ENCODE results near the gene HSPBP1. TPM values are rescaled to one million over a fixed set of nuclear protein-coding genes. Genes with fewer than 3 reads are reported as not detected.

HSPBP1 gene
- total RNA-seq, 2 donors from 2014 or later, result 26.8 to 26.9 TPM

DNA sequence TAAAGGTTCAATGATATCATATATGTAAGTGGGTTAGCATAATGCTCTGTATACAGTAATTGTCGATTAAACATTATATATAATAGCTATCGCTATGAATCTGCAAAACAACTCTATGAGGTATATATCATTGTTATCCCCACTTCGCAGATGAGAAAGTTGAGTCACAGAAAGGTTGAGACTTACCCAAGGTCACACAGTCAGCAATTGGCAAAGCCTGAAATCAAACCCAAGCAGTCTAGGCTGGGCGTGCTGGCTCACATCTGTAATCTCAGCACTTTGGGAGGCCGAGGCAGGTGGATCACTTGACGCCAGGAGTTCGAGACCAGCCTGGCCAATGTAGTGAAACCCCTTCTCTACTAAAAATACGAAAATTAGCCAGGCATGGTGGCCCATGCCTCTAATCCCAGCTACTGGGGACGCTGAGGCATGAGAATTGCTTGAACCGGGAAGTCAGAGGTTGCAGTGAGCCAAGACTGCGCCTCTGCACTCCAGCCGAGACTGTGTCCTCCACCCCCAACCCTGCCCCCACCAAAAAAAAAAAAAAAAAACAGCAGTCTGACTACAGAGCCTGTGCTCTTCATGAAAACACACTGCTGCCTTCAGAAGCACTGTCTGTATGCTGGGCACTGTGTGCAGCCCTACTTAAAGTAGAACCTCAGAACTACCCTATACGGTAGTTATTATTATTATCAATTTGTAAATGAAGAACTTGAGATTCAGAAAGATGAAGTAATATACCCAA is 1.3 kb downstream of the HSPBP1 start:
- DNase-seq (ENCODE audit: low spot score), result no peak
- peaks cover 2% of the 10 kb centered on the region for H3K36me3 ChIP-seq
- H3K27ac ChIP-seq, result no peak overlapping the region
- no peak overlapping the region for H3K4me3 ChIP-seq
- peaks cover 9 to 17% of the 10 kb centered on the region in 2 donors for H3K4me1 ChIP-seq (ENCODE audit: control insufficient read depth in 1 of 2, low read depth in 2 of 2)
- H3K9me3 ChIP-seq, result no peaks in the 10 kb centered on the region
- no peak for ATAC-seq (ENCODE audit: insufficient number of reproducible peaks, low FRiP score, low read depth)
- TF ChIP-seq, protein P1, sequence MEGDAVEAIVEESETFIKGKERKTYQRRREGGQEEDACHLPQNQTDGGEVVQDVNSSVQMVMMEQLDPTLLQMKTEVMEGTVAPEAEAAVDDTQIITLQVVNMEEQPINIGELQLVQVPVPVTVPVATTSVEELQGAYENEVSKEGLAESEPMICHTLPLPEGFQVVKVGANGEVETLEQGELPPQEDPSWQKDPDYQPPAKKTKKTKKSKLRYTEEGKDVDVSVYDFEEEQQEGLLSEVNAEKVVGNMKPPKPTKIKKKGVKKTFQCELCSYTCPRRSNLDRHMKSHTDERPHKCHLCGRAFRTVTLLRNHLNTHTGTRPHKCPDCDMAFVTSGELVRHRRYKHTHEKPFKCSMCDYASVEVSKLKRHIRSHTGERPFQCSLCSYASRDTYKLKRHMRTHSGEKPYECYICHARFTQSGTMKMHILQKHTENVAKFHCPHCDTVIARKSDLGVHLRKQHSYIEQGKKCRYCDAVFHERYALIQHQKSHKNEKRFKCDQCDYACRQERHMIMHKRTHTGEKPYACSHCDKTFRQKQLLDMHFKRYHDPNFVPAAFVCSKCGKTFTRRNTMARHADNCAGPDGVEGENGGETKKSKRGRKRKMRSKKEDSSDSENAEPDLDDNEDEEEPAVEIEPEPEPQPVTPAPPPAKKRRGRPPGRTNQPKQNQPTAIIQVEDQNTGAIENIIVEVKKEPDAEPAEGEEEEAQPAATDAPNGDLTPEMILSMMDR (IDR thresholded peaks at IDR 0.05), result no peak
- H3K27me3 ChIP-seq (replicated peaks; ENCODE audit: insufficient read depth), result no peaks in the 10 kb centered on the region

DNA sequence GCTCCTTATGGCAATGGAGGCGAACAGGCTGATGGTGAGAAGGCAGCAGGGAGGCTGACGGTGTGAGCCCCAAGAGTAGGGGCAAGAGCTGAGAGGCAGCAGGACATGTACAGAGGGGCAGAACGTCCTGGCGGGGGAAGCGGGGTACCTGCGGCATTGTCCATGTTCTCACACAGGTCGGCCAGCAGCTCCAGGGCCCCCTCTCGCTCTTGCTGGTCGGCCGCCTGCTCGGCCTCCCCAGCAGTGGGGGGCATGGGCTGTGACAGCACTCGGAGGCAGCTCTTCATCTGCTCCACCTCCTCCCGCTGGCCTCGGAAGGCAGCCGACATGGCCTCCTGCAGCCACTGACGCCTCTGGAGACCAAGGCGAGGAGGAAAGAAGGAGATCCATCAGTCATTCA is 2.4 kb downstream of the HSPBP1 start:
- TF ChIP-seq, protein P1 (IDR thresholded peaks at IDR 0.05), result no peak
- no peak for ATAC-seq (ENCODE audit: insufficient number of reproducible peaks, low FRiP score, low read depth)
- no peak overlapping the region for H3K4me3 ChIP-seq
- DNase-seq (ENCODE audit: low spot score), result no peak
- H3K27me3 ChIP-seq (replicated peaks; ENCODE audit: insufficient read depth), result no peaks in the 10 kb centered on the region
- H3K9me3 ChIP-seq, result no peaks in the 10 kb centered on the region
- peaks cover 9% of the 10 kb centered on the region for H3K36me3 ChIP-seq
- no peak overlapping the region for H3K27ac ChIP-seq
- peaks cover 9 to 17% of the 10 kb centered on the region in 2 donors for H3K4me1 ChIP-seq (ENCODE audit: control insufficient read depth in 1 of 2, low read depth in 2 of 2)

DNA sequence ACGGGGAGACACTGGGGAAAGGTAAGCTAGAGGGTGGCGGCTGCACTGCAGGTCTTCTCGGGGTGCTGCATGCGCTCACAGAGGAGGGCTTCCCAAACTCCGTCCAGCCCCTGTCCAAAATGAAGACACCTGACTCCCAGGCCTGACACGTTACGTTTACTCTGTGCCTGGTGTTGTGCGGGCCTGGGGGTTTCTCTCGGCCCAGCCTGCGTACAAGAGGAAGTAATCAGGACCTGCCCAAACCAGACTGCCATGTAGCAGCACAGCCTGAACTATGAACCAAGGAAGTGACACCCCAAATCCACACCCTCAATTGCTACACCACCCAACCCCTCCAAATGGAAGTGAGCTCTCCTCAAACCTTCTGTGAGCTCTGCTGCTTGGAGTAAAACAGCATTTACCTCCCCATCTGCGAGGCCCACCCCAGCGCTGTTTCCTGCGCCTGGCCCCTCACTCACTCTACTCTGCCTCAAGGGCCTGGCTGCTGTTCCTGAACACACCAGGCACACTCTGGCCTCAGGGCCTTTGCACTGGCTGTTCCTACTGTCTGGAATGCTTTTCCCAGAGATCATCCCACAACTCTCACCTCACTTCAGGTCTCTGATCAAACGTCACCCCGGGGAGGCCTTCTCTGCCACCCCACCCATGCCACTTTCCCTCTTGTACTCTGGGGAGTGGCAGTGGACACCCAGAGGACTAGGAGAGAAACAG is 3.0 kb downstream of the HSPBP1 start:
- Histone ChIP-seq H3K9me3 (no peaks in the 10 kb centered on the region), H3K27me3 (replicated peaks; ENCODE audit: insufficient read depth) (no peaks in the 10 kb centered on the region), H3K36me3 (peaks cover 9% of the 10 kb centered on the region), H3K4me1 (ENCODE audit: control insufficient read depth in 1 of 2, low read depth in 2 of 2) (peaks cover 9 to 17% of the 10 kb centered on the region in 2 donors), H3K27ac (no peak overlapping the region), H3K4me3 (no peak overlapping the region)
- TF ChIP-seq, protein P1 (IDR thresholded peaks at IDR 0.05), result no peak
- DNase-seq (ENCODE audit: low spot score), result no peak
- no peak for ATAC-seq (ENCODE audit: insufficient number of reproducible peaks, low FRiP score, low read depth)

DNA sequence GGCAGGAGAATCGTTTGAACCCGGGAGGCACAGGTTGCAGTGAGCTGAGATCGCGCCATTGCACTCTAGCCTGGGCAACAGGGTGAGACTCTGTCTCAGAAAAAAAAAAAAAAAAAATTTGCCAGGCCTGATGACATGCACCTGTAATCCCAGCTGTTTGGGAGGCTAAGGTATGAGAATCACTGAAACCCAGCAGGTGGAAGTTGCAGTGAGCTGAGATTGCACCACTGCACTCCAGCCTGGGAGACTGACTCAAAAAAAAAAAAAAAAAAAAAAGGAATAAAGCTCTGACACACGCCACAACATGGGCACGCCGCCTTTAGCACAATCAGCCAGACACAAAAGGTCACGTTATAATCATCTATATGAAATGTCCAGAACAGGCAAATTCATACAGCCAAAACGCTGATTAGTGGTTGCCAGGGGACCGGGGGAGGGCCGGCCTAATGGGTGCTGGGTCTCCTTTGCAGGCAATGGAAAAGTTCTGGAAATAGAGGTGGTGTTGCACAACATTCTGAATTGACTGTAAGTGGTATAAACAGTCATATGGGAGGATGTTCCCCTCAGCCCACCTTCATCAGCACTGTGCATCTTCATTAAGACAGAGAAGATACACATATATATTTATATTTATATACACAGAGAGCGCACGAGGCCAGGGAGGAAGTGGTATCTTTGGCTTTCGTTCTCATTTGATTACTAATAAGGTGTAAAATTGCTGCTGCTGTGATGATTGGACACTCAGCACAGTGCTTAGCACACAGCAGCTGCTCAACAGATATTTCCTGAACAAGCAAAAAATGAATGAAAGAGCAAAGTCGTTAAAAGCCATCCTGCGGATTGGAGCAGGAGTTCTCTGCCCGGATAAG is 3.8 kb downstream of the HSPBP1 start:
- Histone ChIP-seq H3K36me3 (peaks cover 9% of the 10 kb centered on the region), H3K4me3 (no peak overlapping the region)

More for the DNA sequence above, 3.8 kb downstream of the HSPBP1 start:
- Histone ChIP-seq H3K9me3 (no peaks in the 10 kb centered on the region), H3K4me1 (ENCODE audit: control insufficient read depth in 1 of 2, low read depth in 2 of 2) (peaks cover 9 to 17% of the 10 kb centered on the region in 2 donors), H3K27ac (no peak overlapping the region), H3K27me3 (replicated peaks; ENCODE audit: insufficient read depth) (no peaks in the 10 kb centered on the region)
- DNase-seq (ENCODE audit: low spot score) (no peak), ATAC-seq (ENCODE audit: insufficient number of reproducible peaks, low FRiP score, low read depth) (no peak)
- TF ChIP-seq, protein P1 (IDR thresholded peaks at IDR 0.05), result no peak
